Activated naive CD8-positive, alpha-beta T cell treated with anti-CD3 and anti-CD28 coated beads for 36 hours (primary cell): Measurements from ENCODE around the gene SLC17A5. TPM values are rescaled to one million over a fixed set of nuclear protein-coding genes. Genes with fewer than 3 reads are reported as not detected.
"Not testable (repeated sequence)": the region's sequence is repeated elsewhere in the genome, so short reads cannot be mapped to it uniquely, and the experiment has no call there.

Source experiments
- DNase-seq: peaks from one replicate; pipeline ENCODE4 v3.0.0; 2021
- H3K27ac Mint-ChIP-seq: one replicate; pipeline ENCODE4 v1.8.0; 2022; ENCODE audit warnings: mild to moderate bottlenecking, moderate library complexity, mixed read lengths
- H3K27me3 Mint-ChIP-seq: one replicate; pipeline ENCODE4 v1.8.0; 2022; ENCODE audit warnings: mild to moderate bottlenecking, mixed read lengths
- H3K36me3 Mint-ChIP-seq: one replicate; pipeline ENCODE4 v1.8.0; 2021; ENCODE audit warnings: mild to moderate bottlenecking, mixed read lengths
- H3K4me1 Mint-ChIP-seq: one replicate; pipeline ENCODE4 v1.8.0; 2021; ENCODE audit warnings: mixed read lengths
- H3K4me3 Mint-ChIP-seq: one replicate; pipeline ENCODE4 v1.8.0; 2022; ENCODE audit warnings: mild to moderate bottlenecking, moderate library complexity, mixed read lengths
- H3K9me3 Mint-ChIP-seq: one replicate; pipeline ENCODE4 v1.8.0; 2022; ENCODE audit warnings: mixed read lengths
- total RNA-seq, 2 experiments: library from RNA; stranded (reverse); gene quantifications; one replicate each; pipeline ENCODE4 v1.2.3, GENCODE V29; 2021

SLC17A5 gene
- total RNA-seq, 2 experiments from 2014 or later = 3.1 to 4.1 TPM

DNA sequence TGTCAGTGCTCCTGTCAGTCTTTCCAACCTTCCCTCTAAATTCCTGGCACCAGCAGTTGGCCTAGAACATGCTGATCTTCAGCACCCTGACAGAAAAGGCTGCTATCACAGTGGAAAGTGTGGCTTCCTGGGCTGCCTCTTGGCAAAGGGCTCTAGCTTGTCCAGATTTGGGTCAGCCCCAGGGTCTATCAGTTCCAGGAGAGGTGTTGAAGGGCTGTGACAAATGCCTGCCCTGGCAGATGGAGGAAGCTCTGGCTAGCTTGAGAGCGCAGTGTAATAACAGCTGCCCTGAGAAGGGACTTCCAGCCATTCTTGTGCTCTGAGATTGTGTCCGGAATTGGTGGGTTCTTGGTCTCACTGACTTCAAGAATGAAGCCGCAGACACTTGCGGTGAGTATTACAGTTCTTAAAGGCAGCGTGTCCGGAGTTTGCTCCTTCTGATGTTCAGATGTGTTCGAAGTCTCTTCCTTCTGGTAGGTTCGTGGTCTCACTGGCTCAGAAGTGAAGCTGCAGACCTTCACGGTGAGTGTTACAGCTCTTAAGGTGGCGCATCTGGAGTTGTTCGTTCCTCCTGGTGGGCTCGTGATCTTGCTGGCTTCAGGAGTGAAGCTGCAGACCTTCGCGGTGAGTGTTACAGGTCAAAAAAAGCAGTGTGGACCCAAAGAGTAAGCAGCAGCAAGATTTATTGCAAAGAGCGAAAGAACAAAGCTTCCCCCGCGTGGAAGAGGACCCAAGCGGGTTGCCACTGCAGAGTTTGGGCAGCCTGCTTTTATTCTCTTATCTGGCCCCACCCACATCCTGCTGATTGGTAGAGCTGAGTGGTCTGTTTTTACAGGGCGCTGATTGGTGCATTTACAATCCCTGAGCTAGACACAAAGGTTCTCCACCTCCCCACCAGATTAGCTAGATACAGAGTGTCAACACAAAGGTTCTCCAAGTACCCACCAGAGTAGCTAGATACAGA, 82.3 kb downstream of the SLC17A5 start:
- H3K4me3 Mint-ChIP-seq, H3K4me1 Mint-ChIP-seq, DNase-seq, H3K9me3 Mint-ChIP-seq, H3K36me3 Mint-ChIP-seq, H3K27me3 Mint-ChIP-seq: not testable (repeated sequence)
- H3K27ac Mint-ChIP-seq = peak overlapping the region; percentile 45

DNA sequence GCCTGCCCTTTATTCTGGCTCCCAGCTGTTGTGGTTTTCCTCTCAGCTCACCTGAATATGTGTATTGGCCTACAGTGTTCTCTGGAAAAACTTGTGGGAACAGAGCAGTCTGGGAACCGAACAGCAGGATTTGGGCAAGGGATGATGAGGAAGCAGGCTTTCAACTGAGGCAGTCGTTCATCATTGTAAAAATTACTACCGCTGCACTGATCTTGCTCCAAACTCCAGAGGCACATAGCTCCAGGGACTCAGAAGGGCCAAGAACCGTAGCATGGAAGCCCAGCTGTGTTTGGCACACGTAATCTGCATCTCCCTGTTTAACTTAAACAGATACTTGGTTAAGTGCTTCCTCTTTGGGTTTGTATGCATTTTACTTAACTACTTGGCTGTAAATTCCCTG, 84.7 kb downstream of the SLC17A5 start:
- Mint-ChIP-seq H3K4me3 (no peak overlapping the region), H3K27me3 (no peaks in the 10 kb centered on the region), H3K4me1 (no peaks in the 10 kb centered on the region), H3K27ac (no peak overlapping the region), H3K9me3 (no peaks in the 10 kb centered on the region), H3K36me3 (no peaks in the 10 kb centered on the region)
- DNase-seq = no peak

DNA sequence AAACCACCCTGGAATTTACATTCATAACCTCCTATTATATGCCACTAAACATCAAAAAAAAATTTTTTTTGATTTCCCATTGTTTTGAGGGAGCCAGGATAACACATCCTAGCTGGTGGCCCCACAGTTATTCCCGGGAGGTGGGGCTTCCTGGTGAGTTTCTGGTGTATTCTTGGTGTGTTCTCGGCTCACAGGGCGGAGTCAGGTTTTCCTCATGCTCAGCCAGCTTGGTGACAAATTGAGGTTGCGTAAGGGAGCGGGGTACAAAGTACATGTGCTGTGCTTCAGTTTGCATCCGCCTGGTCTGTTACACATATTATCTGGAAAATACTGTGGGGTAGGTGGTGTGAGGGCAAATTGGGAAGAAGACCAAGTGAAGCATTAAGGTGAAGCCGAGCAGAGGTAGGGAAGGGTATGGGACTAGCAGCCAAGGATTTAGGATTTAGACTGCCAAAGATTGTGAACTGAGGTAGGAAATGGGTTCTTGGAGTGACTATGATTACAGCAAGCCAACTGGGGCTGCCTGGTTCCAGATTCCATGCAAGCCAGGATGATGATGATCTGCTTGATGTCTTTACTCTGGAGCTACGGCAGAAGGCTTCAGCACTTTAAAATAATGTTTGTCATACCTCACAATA, 86.7 kb downstream of the SLC17A5 start:
- no peak for DNase-seq
- Mint-ChIP-seq H3K27me3 (no peaks in the 10 kb centered on the region), H3K4me3 (no peak overlapping the region), H3K9me3 (no peaks in the 10 kb centered on the region), H3K4me1 (no peaks in the 10 kb centered on the region), H3K27ac (no peak overlapping the region), H3K36me3 (no peaks in the 10 kb centered on the region)

GRCh38 chr6:73566486-73566871, 87.3 kb downstream of the SLC17A5 start:
- H3K9me3 Mint-ChIP-seq, H3K27me3 Mint-ChIP-seq, H3K27ac Mint-ChIP-seq, H3K4me3 Mint-ChIP-seq, DNase-seq, H3K36me3 Mint-ChIP-seq, H3K4me1 Mint-ChIP-seq: not testable (repeated sequence)

DNA sequence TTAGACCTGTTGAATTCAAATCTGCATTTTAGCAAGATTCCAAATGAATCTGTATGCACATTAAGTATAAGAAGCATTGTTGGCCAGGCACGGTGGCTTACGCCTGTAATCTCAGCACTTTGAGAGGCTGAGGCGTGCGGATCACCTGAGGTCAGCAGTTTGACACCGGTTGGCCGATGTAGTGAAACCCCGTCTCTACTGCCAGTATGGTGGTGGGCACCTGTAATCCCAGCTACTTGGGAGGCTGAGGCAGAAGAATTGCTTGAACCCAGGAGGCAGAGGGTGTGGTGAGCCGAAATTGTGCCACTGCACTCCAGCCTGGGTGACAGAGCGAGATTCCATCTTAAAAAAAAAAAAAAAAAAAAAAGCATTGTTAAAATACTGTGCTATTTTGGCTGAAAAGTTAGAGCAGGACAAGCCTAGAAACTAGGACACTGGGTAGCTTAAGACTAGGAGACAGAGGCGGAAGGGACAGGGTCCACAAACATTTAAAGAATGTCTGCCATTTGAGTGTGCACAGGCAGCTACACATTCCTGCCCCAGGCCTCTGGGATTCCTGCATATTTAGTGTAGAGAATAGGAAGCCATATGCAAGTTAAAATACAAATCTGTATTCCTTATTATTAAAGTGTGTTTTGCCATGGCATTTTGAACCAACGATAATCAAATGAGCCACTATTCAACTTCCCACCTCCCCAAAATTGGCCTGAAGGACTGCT, 87.9 kb downstream of the SLC17A5 start:
- Mint-ChIP-seq H3K9me3 (no peaks in the 10 kb centered on the region), H3K27me3 (no peaks in the 10 kb centered on the region), H3K36me3 (no peaks in the 10 kb centered on the region), H3K27ac (no peak overlapping the region), H3K4me3 (no peak overlapping the region), H3K4me1 (peaks cover under 1% of the 10 kb centered on the region)
- DNase-seq = no peak

- Mint-ChIP-seq H3K27me3 (no peaks in the 10 kb centered on the region), H3K4me1 (peaks cover 9% of the 10 kb centered on the region), H3K36me3 (no peaks in the 10 kb centered on the region), H3K9me3 (no peaks in the 10 kb centered on the region), H3K4me3 (no peak overlapping the region), H3K27ac (no peak overlapping the region)
- DNase-seq = no peak
These were observed 89.0 kb downstream of the SLC17A5 start for GRCh38 chr6:73564578-73565345.

DNA sequence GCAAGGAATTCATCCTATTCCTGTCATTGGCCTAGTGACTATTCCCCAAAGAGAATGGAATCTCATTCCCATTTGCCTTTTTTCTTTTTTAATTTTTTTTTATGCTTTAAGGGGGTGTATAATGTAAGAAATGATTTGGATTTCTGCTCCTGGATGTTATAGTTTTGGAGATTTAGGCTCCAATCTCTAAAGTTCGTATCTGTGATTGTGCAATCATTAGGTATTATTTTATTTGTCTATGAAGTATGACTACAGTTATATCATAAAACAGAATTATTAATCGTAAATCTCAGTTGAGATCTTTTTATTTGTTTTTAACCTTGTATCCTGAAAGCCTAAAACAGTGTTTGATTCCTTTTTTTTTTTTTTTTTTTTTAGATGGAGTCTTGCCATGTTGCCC, 91.2 kb downstream of the SLC17A5 start:
- H3K27ac Mint-ChIP-seq = no peak overlapping the region
- no peaks in the 10 kb centered on the region for H3K9me3 Mint-ChIP-seq
- peaks cover 19% of the 10 kb centered on the region for H3K4me1 Mint-ChIP-seq
- H3K27me3 Mint-ChIP-seq = no peaks in the 10 kb centered on the region
- H3K36me3 Mint-ChIP-seq = no peaks in the 10 kb centered on the region
- no peak overlapping the region for H3K4me3 Mint-ChIP-seq
- no peak for DNase-seq

DNA sequence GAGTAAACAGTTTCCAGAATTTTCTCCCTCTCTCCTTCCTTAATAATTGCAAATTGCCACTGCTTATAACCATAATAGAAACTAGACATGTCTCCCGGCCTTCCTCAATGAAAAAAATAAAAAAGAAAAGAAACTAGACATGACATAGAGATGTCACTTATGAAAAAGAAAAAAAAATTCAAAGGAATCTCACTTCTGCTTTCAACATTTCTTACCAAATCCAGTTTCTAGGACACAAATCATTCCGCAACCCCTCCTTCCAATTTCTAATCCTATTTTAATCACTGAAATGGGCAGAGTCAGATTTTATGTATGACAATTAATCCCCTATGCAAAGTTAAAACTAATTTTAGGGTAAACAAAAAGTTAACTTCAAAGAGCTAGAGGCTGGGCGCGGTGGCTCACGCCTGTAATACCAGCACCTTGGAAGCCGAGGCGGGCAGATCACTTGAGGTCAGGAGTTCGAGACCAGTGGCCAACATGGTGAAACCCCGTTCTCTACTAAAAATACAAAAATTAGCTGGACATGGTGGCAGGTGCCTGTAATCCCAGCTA, 92.9 kb downstream of the SLC17A5 start:
- Mint-ChIP-seq H3K4me3 (no peak overlapping the region), H3K4me1 (peaks cover 23% of the 10 kb centered on the region), H3K27me3 (no peaks in the 10 kb centered on the region), H3K27ac (no peak overlapping the region), H3K36me3 (no peaks in the 10 kb centered on the region), H3K9me3 (no peaks in the 10 kb centered on the region)
- DNase-seq = no peak

GRCh38 chr6:73560182-73560732, 93.5 kb downstream of the SLC17A5 start:
- Mint-ChIP-seq H3K9me3 (no peaks in the 10 kb centered on the region), H3K4me1 (peaks cover 23% of the 10 kb centered on the region), H3K4me3 (no peak overlapping the region), H3K27me3 (no peaks in the 10 kb centered on the region), H3K27ac (no peak overlapping the region), H3K36me3 (no peaks in the 10 kb centered on the region)
- DNase-seq = no peak

DNA sequence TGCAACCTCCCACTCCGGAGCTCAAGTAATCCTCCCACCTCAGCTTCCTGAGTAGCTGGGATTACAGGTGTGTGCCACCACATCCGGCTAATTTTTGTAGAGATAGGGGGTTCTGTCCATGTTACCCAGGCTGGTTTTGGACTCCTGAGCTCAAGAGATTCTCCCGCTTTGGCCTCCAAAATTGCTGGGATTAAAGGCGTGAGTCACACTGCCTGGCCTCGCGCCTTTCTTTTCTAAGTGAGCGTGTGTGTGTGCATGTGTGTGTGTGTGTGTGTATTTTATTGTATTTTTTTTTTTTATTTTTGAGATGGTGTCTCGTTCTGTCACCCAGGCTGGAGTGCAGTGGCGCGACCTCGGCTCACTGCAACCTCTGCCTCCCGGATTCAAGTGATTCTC, 94.4 kb downstream of the SLC17A5 start:
- not testable (repeated sequence) for H3K27ac Mint-ChIP-seq, H3K36me3 Mint-ChIP-seq, H3K9me3 Mint-ChIP-seq, DNase-seq, H3K27me3 Mint-ChIP-seq, H3K4me3 Mint-ChIP-seq
- peaks cover 23% of the 10 kb centered on the region for H3K4me1 Mint-ChIP-seq

DNA sequence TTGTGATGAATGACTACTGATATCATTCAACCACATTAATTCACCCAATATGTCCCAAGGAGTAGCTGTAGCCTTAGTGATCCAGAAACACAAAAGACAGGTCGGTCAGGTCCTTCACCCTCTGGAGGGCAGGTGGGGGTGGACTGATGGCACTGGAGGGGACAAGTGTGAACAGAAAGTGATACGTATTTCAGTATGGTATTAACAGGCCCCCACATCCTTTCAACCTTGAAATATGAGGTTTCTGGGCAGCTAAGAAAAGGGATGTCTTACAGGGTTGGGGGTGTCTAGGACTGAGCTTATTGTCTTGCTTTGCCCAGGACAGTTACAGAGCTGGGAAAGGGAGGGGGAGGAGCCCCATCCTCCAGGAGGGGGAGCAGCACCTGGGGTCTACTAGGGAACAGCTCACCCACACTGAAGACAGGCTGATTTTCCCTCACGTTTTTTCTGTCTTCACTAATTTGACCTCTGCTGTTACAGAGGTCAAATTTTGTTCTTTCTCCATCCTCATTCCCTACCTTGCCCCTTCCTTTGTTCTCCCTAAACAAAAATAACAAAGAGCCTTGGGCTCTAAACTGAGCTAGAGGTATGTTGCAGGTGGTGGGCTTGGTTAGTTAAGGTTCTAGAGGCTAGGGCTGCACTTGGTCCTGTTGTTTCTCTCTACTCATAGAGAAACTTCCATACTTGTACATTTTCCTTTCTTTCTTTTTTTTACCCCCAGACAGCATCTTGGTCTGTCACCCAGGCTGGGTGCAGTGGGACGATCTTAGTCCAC, 95.0 kb downstream of the SLC17A5 start:
- H3K27ac Mint-ChIP-seq = no peak overlapping the region
- DNase-seq = no peak

DNA sequence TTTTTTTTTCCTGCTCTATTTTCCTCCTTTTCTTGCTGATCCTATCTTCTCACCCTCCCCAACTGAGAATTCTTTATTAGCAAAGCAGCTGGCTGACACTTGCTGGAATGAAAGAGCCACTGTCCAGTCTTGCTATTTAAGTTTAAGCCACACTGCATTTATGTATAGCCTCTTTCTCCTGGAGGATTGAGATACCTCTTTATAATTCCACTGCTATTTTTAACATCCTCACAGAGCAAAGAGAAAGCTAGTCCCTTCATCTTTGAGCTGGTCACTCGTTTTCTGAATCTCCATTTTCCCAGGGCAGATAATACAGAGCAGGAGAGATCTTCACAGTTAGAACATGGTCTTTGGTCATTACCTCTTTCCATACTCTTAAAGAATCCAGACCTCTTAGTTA, 97.0 kb downstream of the SLC17A5 start:
- H3K27ac Mint-ChIP-seq = no peak overlapping the region
- DNase-seq = no peak
- H3K9me3 Mint-ChIP-seq = no peaks in the 10 kb centered on the region
- H3K4me3 Mint-ChIP-seq = no peak overlapping the region
- peaks cover 23% of the 10 kb centered on the region for H3K4me1 Mint-ChIP-seq
- no peaks in the 10 kb centered on the region for H3K36me3 Mint-ChIP-seq
- no peaks in the 10 kb centered on the region for H3K27me3 Mint-ChIP-seq

More for the DNA sequence above, 95.0 kb downstream of the SLC17A5 start:
- no peaks in the 10 kb centered on the region for H3K36me3 Mint-ChIP-seq
- no peak overlapping the region for H3K4me3 Mint-ChIP-seq
- H3K27me3 Mint-ChIP-seq = no peaks in the 10 kb centered on the region
- peaks cover 23% of the 10 kb centered on the region for H3K4me1 Mint-ChIP-seq
- no peaks in the 10 kb centered on the region for H3K9me3 Mint-ChIP-seq

DNA sequence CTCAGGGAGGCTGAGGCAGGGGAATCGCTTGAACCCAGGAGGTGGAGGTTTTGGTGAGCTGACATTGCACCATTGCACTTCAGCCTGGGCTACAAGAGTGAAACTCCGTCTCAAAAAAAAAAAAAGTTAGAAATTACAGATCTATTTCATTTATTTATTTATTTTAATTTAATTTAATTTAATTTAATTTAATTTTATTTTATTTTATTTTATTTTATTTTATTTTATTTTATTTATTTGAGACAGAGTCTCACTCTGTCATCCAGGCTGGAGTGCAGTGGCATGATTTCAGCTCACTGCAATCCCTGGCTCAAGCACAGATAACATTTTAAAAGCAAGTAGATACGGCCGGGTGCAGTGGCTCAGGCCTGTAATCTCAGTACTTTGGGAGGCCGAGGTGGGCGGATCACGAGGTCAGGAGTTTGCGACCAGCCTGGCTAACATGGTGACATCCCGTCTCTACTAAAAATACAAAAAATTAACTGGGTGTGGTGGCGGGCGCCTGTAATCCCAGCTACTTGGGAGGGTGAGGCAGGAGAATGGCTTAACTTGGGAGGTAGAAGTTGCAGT, 98.3 kb downstream of the SLC17A5 start:
- H3K4me1 Mint-ChIP-seq = peaks cover 17% of the 10 kb centered on the region
- H3K9me3 Mint-ChIP-seq, H3K36me3 Mint-ChIP-seq, H3K27me3 Mint-ChIP-seq, H3K4me3 Mint-ChIP-seq, DNase-seq, H3K27ac Mint-ChIP-seq: not testable (repeated sequence)
